ENCODE data around the gene PCTP. TPM values are rescaled to one million over a fixed set of nuclear protein-coding genes. Genes with fewer than 3 reads are reported as not detected.

Gene PCTP
- total RNA-seq, 1 donor from 2014 or later: 78.1 TPM

DNA sequence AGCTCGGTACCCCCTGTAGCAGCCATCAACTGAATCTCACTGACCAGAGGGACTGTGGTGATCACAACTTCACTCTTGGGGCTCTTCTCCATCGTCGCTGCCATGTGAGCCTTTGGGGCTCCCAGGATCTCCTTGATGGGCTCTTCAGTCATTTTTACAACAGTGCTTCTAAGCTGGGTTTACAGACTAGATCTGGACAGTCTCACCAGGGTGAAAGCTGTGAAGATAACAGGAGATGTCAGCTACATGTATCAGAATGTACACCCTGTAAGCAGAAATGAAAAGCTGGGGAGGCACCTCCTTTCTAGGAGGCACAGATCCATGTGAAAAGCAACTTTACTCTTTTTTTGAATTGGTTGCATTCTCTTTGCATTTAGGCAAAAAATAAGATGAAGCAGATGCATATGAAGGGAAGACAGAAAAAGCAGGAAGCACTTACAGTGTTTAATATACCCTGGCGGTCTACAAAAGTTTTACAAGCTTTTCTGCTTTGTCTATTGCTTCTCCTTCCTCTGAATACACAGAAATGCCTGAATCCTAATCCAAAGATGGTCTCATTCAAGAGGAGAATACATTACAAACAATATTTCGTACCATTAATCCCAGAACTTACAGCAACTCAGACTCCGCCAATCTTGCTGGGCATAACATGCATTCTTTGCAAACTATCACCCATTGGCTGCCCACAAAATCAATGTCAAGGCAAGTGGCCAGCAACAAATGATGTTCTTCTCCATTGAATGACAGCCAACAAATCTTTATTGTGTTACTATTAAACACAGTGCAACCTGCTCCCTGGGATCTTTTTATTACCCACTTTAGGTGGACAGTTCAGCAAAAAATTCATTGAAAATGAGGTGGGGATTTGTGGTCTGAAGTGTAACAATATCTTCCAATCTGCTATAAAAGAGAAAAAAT lies 29.7 kb upstream of the PCTP start:
- no peak overlapping the region for H3K27ac Mint-ChIP-seq (ENCODE audit: unreplicated experiment)
- H3K9me3 Mint-ChIP-seq (ENCODE audit: unreplicated experiment): no peaks in the 10 kb centered on the region
- H3K36me3 Mint-ChIP-seq (ENCODE audit: low read depth, unreplicated experiment): peaks cover 18% of the 10 kb centered on the region
- no peaks in the 10 kb centered on the region for H3K27me3 Mint-ChIP-seq (ENCODE audit: unreplicated experiment)
- peak overlapping the region; percentile 72 for H3K4me3 Mint-ChIP-seq (ENCODE audit: unreplicated experiment)
- DNase-seq (ENCODE audit: low spot score): no peak
- TF ChIP-seq CTCF (IDR thresholded peaks at IDR 0.05; ENCODE audit: unreplicated experiment): no peak
- H3K4me1 Mint-ChIP-seq (ENCODE audit: unreplicated experiment): peaks cover 36% of the 10 kb centered on the region

GRCh38 chr17:55722016-55722736 lies 28.7 kb upstream of the PCTP start:
- no peak overlapping the region for H3K27ac Mint-ChIP-seq (ENCODE audit: unreplicated experiment)
- no peak for DNase-seq (ENCODE audit: low spot score)

DNA sequence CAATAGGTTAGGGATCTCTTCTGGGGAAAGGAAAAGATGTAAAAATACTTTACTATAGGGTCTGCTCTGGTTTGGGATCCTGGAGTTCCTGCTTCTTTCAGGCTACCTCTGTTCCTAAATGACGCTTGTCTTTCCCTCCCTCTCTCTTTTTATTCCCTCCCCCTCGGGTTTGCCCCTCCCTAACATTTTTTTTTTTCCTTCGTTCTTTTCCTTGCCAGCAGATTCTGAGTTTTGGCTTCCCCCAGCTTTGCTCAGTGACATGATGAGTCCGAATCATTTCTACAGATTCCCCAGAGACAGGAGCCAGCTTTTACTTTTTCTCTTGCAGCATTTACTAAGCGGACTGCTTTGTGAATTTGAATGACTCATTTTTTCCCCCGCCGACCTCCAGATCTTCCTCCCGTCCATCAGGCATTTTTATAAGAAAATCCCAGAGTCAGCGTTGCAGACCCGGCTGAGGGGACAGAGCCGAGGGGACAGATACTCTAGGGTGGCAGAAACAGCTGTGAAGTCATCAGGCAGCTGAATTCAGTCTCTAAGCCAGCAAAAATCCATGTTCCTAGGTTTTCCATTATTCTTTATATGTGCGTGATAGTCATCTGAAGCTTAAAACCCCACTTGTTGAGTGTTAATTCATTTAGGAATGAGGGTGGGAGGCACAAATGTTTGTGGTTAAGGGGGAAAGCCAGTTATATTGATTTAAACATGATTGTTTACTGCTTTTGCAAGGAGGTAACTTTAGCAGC lies 27.9 kb upstream of the PCTP start, which contains the start of gene TMEM100:
Gene TMEM100 (minus strand): TSS at position 123 of the 746 bp plus-strand sequence. CDS start 1,794 bp downstream, outside the sequence.
- no peak for TF ChIP-seq CTCF (IDR thresholded peaks at IDR 0.05; ENCODE audit: unreplicated experiment)
- no peak for DNase-seq (ENCODE audit: low spot score)
- Mint-ChIP-seq H3K4me3 (ENCODE audit: unreplicated experiment) (peak within 1 kb of the TSS; percentile 90), H3K27me3 (ENCODE audit: unreplicated experiment) (no peaks in the 10 kb centered on the region), H3K36me3 (ENCODE audit: low read depth, unreplicated experiment) (peaks cover 18% of the 10 kb centered on the region), H3K27ac (ENCODE audit: unreplicated experiment) (no peak within 1 kb of the TSS), H3K4me1 (ENCODE audit: unreplicated experiment) (peaks cover 43% of the 10 kb centered on the region), H3K9me3 (ENCODE audit: unreplicated experiment) (no peaks in the 10 kb centered on the region)

More at GRCh38 chr17:55722016-55722736, 28.7 kb upstream of the PCTP start:
- Mint-ChIP-seq H3K9me3 (ENCODE audit: unreplicated experiment) (no peaks in the 10 kb centered on the region), H3K4me3 (ENCODE audit: unreplicated experiment) (peak overlapping the region; percentile 90), H3K27me3 (ENCODE audit: unreplicated experiment) (no peaks in the 10 kb centered on the region), H3K36me3 (ENCODE audit: low read depth, unreplicated experiment) (peaks cover 18% of the 10 kb centered on the region), H3K4me1 (ENCODE audit: unreplicated experiment) (peaks cover 39% of the 10 kb centered on the region)
- TF ChIP-seq CTCF (IDR thresholded peaks at IDR 0.05; ENCODE audit: unreplicated experiment): no peak

- DNase-seq (ENCODE audit: low spot score): no peak
- H3K4me3 Mint-ChIP-seq (ENCODE audit: unreplicated experiment): peak overlapping the region; percentile 90
- H3K36me3 Mint-ChIP-seq (ENCODE audit: low read depth, unreplicated experiment): peaks cover 18% of the 10 kb centered on the region
- TF ChIP-seq CTCF (IDR thresholded peaks at IDR 0.05; ENCODE audit: unreplicated experiment): no peak
- no peaks in the 10 kb centered on the region for H3K27me3 Mint-ChIP-seq (ENCODE audit: unreplicated experiment)
- no peaks in the 10 kb centered on the region for H3K9me3 Mint-ChIP-seq (ENCODE audit: unreplicated experiment)
- no peak overlapping the region for H3K27ac Mint-ChIP-seq (ENCODE audit: unreplicated experiment)
- peaks cover 42% of the 10 kb centered on the region for H3K4me1 Mint-ChIP-seq (ENCODE audit: unreplicated experiment)
Observed at GRCh38 chr17:55723488-55723848, 27.4 kb upstream of the PCTP start.

Measured in endothelial cell (in vitro differentiated cells).